Measurements from ENCODE around the gene SAGE1.

GRCh38 chrX:135893294-135893817 lies at the start of gene SAGE1, which contains the start of gene CT45A10:
- no peak for TF ChIP-seq FOSL1 (IDR thresholded peaks at IDR 0.05; ENCODE audit: low read depth)
- no peak for TF ChIP-seq REST (IDR thresholded peaks at IDR 0.05; ENCODE audit: low read depth)
- no peak for TF ChIP-seq SP1 (IDR thresholded peaks at IDR 0.05; ENCODE audit: low read depth)
- TF ChIP-seq EZH2 (IDR thresholded peaks at IDR 0.05), result no peak
- TF ChIP-seq CTCF (IDR thresholded peaks at IDR 0.05 in 2 of 3, conservative IDR thresholded peaks at IDR 0.05 in 1 of 3; ENCODE audit: borderline replicate concordance in 1 of 3, insufficient read depth in 1 of 3, low read depth in 2 of 3, low read length in 2 of 3), result no peak
- TF ChIP-seq TCF7L2 (IDR thresholded peaks at IDR 0.05; ENCODE audit: borderline replicate concordance, extremely low read depth, insufficient read depth, insufficient read length), result no peak
- no peak for TF ChIP-seq CEBPB (IDR thresholded peaks at IDR 0.05; ENCODE audit: low read depth)
- TF ChIP-seq POLR2A (IDR thresholded peaks at IDR 0.05; ENCODE audit: borderline replicate concordance, extremely low read depth, insufficient read depth, insufficient read length), result no peak

Data from HCT116 (cell line).